Activated CD4-positive, alpha-beta T cell treated with anti-CD3 and anti-CD28 coated beads, Interleukin-2, amount 50 U/mL, for 24 hours (primary cell): ENCODE data around the gene HMGXB3.
"Not testable (repeated sequence)": the region's sequence is repeated elsewhere in the genome, so short reads cannot be mapped to it uniquely, and the experiment has no call there.

Source experiments
- DNase-seq, 2 donors: peaks; one replicate each; pipeline ENCODE4 v3.0.0-alpha.2; 2020; ENCODE audit warnings: low read depth in 1 of 2, low spot score in 1 of 2

The HMGXB3 gene

DNA sequence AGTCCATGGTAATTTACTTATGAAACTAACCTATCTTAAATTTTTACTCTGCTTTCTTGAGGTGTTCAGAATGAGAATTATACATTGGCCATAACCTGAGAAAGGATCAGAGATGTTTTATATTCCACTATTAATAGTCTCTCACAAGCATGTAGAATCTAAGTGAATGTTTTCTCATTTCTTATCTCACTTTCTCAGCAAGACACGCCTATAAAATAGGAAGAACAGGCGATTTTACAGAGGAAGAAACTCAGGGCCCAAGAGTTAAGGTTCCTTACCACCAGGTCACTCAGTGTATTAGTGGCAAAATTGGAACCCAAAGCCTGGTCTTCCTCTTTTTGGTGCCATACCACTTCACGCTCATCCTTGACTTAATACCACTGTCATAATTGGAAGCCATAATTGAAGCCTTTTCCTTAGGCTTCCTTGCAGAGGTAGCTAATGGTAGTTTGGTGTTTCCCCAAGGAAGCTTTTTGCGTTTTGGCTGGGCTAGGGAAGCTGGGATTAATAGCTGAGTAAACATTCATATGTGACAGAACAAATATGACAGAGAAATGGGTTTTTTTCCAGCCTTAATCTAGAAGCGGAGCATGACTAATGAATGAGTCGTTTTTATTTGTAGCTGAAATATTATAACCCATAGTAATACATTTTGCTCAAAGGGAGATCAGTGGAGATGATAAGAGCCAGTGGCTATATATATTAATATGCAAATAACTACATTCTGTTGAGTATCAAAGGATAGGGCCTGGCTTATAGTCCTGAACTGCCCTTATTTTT is 16.9 kb downstream of the HMGXB3 start:
- DNase-seq = no peak

DNA sequence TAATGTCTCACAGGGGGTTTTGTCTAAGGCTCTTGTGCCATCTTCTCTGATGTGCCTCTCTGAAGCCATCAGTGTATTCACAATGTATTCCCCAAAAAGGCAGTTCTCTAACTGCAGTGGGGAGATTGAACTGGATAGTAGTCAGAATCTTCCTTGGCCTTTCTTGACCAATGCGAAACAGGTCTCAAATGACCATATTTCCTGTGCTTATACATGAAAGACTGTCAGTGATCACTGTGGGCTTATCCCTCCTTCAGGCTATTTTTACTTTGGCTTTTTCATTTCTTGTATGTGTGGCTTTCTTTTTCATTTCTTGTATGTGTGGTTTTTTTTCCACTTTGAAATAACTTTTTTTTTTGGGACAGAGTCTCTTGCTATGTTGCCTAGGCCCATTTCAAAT is 19.7 kb downstream of the HMGXB3 start:
- DNase-seq = no peak

DNA sequence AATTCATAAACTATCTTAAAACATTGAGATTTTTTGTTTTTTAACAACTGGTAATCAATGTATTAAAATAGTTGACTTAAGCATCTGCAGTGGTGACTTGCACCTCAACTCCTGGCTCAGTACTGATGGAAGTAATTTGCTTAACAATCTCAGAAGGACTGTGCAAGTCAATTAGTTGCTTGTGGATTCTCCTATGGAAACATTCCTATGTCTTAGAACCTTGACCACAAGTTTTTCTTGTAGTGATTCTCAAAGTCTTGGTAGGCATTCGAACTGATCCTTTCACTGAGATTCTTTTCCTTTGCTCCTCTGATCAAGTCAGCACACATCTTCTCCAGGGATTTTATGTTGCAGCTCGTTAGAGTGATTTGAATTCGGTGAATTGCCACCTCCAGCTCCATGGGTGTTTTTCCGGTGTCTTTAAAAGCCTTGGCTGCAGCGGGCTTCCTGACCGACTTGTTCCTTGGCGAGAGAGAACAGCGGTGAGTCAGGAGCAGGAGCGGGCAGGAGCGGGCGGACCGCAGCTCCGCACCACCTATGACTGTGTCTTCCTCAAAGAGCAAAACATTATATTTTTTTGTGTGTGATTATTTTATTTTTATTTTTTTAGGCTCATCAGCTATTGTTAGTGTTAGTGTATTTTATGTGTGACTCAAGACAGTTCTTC is 21.1 kb downstream of the HMGXB3 start:
- DNase-seq = no peak

DNA sequence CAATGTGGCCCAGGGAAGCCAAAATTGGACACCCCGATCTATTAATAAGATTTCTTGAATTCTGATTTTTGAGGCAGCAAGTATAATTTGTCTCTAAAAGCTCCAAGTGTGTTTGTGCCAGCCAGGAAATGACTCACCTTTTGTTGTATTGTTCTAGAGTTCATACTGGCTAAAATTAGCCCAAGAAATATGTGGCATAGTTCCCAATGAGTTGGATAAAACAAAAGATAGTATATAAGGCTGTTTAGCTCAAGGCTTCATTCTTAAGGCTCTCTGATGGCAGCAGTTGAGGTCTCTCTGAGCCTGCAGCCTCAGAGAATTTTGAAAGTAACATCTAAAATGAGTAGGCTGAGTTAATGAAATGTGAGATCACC is 21.6 kb downstream of the HMGXB3 start:
- no peak for DNase-seq

DNA sequence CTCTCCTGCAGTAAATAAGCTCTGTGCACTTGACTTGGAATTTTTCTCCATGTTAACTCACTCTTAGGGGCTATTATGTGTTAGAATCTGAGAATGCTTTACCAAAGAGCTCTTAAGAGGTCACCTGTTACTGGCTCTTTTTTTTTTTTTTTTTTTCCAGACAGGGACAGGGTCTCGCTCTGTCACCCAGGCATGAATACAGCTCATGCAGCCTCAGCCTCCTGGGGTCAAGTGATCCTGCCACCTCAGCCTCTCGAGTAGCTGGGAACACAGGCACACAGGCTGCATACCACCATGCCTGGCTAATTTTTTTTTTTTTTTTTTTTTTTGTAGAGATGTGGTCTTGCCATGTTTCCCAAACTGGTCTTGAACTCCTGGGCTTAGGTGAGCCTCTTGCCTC is 22.1 kb downstream of the HMGXB3 start:
- no peak for DNase-seq

DNA sequence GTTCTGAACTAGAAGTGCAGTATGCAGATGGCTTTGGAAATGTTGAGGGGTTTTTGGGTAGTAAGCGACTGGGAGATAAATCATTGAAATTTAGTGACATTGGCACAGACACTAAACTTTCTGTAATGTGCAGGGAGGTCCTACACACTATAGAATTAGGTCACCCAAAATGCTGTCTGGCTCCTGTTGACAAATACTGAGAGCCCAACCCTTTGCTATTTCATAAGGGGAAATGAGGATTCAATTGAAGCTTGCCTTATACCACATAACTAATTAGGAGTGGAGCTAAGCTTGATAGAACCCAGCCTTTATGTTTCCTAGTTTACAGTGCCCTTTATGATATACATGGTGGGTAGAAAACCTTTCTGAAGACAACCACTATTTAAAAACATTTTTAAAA is 22.6 kb downstream of the HMGXB3 start:
- DNase-seq = no peak

DNA sequence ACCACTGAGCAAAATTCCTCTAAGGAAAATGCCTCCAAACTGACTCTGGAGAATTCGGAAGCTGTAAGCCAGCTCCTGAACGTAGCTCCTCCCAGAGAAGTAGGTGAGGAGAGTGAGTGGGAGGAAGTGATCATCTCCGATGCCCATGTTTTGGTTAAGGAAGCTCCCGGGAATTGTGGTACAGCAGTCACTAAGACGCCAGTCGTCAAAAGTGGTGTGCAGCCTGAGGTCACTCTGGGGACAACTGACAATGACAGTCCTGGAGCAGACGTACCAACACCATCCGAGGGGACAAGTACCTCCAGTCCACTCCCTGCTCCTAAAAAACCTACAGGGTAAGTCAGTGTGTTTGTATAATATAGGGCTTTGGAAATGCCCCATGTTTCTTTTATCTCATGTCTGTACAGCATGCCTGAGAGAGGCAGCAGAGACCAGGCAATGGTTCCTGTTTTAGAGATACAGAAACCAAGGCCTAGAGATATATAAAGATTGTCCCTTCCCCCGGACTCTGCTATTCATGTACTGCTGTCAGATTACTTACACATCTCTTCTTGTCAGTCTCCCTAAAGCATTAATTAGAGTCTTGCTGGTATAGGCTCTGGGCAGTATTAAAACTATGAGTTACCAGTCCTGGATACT is 23.9 kb downstream of the HMGXB3 start:
- DNase-seq = no peak

DNA sequence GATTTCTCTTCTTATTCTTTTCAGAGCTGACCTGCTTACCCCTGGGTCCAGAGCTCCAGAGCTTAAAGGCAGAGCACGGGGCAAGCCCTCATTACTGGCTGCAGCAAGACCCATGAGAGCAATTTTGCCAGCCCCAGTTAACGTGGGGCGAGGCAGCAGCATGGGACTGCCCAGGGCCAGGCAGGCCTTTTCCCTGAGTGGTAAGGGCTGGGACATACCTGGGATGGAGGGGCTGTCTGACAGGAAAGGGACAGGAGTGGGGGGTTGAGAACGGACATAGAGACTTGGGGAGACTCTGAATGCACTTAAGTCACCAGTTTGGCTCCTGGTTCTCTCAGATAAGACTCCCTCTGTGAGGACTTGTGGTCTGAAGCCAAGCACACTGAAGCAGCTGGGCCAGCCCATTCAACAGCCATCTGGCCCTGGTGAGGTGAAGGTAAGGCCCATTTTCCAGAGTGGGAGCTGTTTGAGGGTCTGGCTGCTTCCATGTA is 26.2 kb downstream of the HMGXB3 start:
- no peak for DNase-seq

DNA sequence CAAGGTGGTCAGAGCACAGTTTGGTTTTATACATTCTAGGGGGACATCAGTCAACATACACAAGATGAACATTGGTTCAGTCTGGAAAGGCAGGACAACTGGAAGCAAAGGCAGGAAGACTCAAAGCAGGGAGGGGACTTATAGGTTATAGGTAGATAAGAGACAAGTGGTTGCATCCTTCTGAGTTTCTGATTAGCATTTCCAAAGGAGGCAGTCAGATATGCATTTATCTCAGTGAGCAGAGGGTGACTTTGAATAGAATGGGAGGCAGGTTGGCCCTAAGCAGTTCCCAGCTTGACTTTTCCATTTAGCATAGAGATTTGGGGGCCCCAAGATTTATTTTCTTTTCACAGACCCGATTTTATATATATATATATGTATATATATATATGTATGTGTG is 27.5 kb downstream of the HMGXB3 start:
- DNase-seq = not testable (repeated sequence)

DNA sequence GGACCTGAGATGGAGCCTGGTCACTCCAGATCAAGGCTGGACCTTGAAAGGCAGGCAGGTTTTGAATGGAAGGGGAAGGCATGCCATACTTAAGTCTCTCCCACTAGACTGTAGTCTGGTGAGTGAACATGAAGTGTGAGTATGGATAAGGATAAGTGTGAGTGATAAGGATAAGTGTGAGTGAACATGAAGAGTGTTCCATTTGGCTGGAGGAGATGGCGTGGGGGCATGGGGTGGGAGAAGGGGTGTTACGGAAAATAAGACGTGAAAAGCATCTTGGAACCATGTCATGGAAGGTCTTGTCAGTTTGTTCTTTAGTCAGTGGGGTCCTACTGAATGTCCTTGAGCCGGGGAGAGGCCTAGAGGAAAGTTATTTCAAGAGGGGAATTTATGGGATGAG is 32.8 kb downstream of the HMGXB3 start:
- no peak for DNase-seq

DNA sequence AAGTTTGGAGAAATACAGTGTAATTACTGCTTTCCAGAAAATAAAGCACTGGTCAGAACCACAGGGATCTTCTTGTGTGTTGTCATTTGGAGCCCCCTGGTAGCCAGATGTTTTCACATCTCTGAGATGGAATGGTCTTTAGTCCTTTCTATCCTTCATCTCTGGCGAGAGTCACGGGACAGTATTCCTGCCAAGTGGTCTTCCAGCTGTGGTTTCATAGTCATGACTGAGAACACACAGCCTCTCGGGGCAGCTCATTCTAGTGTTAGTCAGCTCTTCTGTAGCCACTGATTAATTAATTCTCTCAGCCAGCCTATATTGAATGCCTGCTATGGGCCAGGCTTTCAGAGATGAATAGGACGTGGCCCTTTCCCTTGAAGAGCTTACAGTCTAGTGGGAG is 34.1 kb downstream of the HMGXB3 start:
- DNase-seq = no peak

DNA sequence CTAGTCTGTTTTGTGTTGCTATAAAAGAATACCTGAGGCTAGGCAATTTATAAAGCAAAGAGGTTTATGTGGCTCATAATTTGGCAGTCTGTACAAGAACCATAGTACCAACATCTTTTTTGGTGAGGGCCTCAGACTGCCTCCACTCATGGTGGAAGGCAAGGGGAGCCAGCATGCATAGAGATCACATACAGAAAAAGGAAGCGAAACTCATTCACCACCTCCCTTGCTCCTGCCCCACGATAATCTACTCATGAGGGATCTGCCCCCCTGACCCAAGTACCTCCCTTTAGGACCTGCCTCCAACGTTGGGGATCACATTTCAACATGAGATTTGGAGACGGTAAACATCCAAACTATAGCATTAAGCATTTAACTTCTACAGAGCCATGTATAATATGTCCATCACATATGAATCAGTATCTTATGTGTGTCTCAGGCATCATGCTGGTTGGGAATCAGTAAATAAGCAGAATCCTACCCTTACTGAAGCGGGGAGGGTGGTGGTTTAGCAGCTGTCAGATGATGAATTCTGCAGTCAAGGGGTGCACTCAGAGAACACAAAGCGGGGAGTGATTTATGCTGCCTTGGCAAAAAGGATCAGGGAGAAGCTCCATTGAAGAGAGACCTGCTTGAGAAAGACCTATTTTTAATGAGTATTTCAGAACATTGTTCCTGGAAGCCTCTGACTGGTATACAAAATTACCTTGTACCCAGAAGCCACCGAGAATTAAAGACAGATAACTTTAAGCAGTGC is 34.8 kb downstream of the HMGXB3 start:
- DNase-seq = no peak

DNA sequence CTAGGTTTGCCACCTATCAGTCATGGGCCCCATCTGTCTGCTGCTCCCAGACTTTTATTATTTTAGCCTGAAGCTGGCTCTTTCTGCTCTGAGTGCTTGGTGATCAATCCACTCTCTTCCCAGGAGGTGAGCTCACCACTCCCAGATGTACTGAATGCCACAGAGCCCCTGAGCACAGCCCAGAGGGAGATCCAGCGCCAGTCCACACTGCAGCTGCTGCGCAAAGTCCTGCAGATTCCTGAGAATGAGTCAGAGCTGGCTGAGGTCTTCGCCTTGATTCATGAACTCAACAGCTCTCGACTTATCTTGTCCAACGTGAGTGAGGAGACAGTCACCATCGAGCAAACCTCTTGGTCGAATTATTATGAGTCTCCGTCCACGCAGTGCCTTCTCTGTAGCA is 36.0 kb downstream of the HMGXB3 start:
- no peak for DNase-seq

DNA sequence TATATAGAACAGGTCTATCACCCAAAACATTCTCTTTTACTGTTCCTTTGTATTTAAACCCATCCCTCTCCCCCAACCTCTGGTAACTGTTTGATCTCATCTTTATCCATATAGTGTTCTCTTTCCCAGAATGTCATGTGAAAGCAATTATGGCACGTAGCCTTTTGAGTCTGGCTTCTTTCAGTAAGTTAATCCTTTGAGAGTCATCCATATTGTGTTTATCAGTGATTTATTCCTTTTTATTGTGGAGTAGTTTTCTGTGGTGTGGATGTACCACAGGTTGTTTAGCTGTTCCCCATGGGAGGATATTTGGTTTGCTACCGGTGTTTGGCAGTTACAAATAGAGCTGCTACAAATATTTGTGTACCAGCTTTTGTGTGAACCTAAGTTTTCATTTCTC is 38.0 kb downstream of the HMGXB3 start:
- DNase-seq = no peak

DNA sequence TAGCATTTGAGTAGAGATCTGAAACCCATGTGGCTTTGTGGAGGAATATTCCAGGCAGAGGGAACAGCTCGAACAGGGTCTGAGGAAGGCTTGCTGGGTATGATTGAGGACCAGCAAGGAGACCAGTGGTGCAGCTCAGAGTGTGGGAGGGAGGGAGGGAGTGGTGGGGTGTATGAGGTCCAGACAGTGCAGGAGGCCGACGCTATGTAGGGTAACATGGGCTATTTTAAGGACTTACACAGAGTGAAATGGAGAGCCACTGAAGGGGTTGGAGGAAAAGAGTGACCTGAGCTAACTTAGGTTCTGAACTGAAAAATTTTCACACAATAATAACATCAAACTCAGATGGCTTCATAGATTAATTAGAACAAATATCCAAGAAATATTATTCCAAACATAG is 41.9 kb downstream of the HMGXB3 start:
- no peak for DNase-seq

DNA sequence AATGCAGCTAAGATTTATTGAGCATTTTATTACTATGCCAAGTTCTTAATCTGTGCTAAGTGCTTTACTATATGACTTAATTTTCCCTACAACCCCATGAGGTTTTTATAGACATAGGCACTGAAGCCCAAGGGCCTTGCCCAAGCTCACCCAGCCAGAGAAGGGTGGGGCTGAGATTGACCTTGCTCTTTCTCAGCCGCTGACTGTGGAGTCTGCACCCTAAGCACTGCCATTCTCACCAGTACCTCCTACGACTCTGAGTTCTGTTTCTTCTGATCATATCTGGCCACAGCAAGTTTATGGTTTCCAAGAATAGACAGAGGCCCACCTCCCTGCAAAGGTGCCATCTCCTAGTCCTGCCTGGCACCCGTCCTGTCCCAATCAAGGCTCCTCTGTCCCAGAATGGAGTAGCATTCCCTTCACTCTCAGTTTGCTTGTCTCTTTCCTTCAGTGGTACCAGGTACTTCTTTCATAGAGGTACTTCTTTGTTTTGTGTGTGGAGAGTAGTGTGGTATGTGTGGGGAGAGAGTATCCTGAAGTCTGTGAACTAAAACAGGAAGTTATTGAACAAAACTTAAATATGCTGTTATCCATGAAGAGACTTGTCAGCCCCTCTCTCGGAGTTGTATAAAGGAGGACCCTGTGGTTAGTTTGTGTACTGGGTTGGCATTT is 43.3 kb downstream of the HMGXB3 start:
- no peak for DNase-seq

DNA sequence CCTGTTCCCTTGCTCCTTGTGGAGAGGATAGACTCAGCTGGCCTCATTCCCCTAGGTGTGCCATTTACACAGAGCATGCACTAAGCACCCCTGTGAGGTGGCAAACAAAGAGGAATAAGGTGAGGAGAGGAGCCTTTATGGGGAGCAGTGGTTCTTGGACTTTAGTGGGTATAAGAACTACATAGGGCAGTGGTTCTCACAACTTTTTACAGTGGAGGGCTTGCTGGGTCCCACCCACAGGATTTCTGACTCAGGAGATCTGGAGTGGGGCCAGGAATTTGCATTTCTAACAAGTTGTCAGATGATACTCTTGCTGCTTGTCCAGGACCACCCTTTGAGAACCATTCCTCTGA is 43.8 kb downstream of the HMGXB3 start:
- DNase-seq = no peak

DNA sequence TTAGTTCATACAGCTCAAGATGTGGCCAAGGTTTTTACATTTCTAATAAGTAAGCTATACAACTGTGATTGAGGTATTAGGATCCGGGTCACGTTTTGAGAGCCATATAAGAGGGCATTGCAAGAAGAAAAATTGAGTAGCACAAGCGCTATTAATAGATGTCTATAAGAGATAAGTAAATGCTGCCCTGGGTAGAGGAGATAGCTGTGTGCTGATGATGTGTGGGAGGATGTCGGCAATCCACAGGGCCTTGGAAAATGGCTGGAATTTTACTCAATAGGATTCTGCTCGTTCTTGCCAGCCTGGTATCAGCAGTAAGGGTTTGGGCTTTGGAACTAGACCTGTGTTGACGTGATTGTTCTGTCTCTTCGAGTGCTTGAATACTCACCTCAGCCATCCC is 44.2 kb downstream of the HMGXB3 start:
- DNase-seq = no peak

DNA sequence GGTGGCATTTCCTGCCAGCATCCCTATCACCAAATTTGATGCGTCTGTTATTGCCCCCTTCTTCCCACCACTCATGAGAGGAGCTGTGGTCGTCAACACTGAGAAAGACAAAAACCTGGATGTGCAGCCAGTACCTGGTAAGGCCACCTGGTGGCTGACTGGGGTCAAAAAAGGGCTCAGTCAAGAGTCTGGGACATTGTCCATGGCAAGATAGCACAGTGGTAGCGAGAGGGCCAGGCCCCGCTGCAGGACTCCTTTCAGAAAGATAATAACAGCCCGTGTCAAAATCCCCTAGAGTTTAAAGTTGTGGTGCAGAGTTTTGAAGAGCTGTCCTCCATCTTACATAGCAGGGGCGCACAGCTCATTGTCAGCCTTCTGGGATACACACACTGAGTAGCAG is 45.0 kb downstream of the HMGXB3 start:
- DNase-seq = no peak

DNA sequence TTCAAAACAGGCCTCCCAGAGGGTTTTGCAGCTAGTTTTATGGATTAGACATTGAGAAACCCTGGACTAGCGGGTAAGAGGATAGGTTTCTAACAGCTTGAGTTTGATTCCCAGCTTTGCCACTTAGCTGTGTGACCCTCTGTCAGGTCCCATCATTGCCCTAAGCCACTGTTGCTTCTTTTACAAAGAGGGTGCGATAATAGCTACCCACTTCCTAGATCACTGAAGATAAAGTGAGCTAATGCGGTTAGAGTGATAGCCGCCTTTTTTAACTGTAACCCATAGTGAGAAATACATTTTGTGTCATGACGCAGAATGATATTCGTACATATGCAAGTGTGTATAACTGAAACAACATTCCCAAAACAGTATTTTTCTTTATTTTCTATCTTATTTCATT is 45.5 kb downstream of the HMGXB3 start:
- DNase-seq = no peak

DNA sequence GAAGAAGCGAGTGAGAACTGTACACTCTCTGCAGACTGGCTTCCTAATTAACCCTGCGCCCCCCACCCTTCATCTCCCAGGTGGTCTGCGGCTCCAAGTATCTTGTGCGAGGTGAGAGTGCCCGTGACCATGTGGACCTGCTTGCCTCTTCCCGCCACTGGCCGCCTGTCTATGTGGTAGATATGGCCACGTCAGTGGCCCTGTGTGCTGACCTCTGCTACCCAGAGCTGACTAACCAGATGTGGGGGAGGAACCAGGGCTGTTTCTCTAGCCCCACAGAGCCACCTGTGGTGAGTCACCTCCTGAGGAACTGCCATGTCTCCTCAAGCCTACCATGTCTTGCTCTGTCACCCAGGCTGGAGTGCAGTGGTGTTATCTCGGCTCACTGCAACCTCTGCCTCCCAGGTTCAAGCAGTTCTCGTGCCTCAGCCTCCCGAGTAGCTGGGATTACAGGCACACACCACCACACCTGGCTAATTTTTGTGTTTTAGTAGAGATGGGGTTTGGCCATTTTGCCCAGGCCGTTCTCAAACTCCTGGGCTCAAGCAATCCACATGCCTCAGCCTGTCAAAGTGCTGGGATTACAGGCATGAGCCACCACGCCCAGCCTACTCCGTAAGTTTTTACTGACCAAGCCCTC is 49.8 kb downstream of the HMGXB3 start:
- not testable (repeated sequence) for DNase-seq
